Right lobe of liver (tissue), 6 donors: Measurements from ENCODE around the gene PGAM1. TPM values are rescaled to one million over a fixed set of nuclear protein-coding genes. Genes with fewer than 3 reads are reported as not detected.

Experiments used
- ATAC-seq, 4 donors: fragments of 200-7000 bp; cut with Tn5 transposase; one replicate each; pipeline ENCODE4 v1.9.1; 2020; ENCODE audit warnings: mild to moderate bottlenecking in 4 of 4, moderate library complexity in 4 of 4
- DNase-seq, 3 donors: peaks; one replicate each; pipeline ENCODE4 v3.0.0-alpha.2; 2020
- H3K27ac ChIP-seq, 3 donors: fragments of 200-600 bp; one replicate each; pipeline ENCODE4 v1.8.0; 2022
- H3K27me3 ChIP-seq, 2 donors: fragments of 200-600 bp; one replicate each; pipeline ENCODE4 v1.8.0; 2022
- H3K36me3 ChIP-seq, 4 donors: fragments of 200-600 bp; sonication (generic) in 1 of 4; one replicate each; pipeline versions ENCODE4 v1.5.1 to v1.8.0; 2017 to 2022; ENCODE audit warnings: control low read depth in 1 of 4
- H3K4me1 ChIP-seq, 4 donors: fragments of 200-600 bp; sonication (generic) in 1 of 4; one replicate each; pipeline versions ENCODE4 v1.5.1 to v1.8.0; 2017 to 2022; ENCODE audit warnings: control low read depth in 1 of 4
- H3K4me3 ChIP-seq, 3 donors: fragments of 200-600 bp; one replicate each; pipeline ENCODE4 v1.8.0; 2022
- H3K9me3 ChIP-seq, 4 donors: fragments of 200-600 bp; sonication (generic) in 1 of 4; one replicate each; pipeline versions ENCODE4 v1.5.1 to v1.8.0; 2017 to 2022; ENCODE audit warnings: control low read depth in 1 of 4
- CTCF ChIP-seq, 4 donors: fragments of 200-600 bp in 3 of 4; fragments of 450-650 bp in 1 of 4; IDR thresholded peaks; one replicate each; pipeline versions ENCODE4 v1.5.1 to v1.8.0; 2016 to 2022; ENCODE audit warnings: antibody characterized with exemption in 4 of 4, mild to moderate bottlenecking in 2 of 4
- POLR2A ChIP-seq: fragments of 450-650 bp; IDR thresholded peaks from one replicate; pipeline ENCODE4 v1.6.1; 2017; ENCODE audit warnings: antibody characterized with exemption, mild to moderate bottlenecking
- WGBS: methylation state at CpG from one replicate; pipeline ENCODE4 v1.1.6; 2018; ENCODE audit warnings: low coverage, low lambda C conversion rate; ENCODE audit not compliant: insufficient coverage; ENCODE audit errors: missing lambda C conversion rate; 5-methylcytosine and 5-hydroxymethylcytosine counted together
- intact Hi-C, 2 donors: fragments of 100-400 bp; cut with DNase I; formaldehyde crosslinking; loops; one replicate each; pipeline versions ENCODE4 v1.11.2 to v1.14.1; 2022
- long read RNA-seq: library from polyadenylated mRNA; unstranded; transcript quantifications from one replicate; pipeline ENCODE4 v2.0.0, GENCODE V29; 2019
- total RNA-seq, 6 experiments: library from RNA; depleted of rRNA in 2 of 6; stranded (reverse); fragments of >200 nt in 2 of 6; fragmentation: NEBNext Ultra II Directional in 3 of 6; extraction: Animal tissue kit (Norgen Biotek cat#: 25700) in 3 of 6; gene quantifications; one replicate each; pipeline versions ENCODE4 v1.1.0 to v1.2.4, GENCODE V29; 2016 to 2023
- donor health status: DM: no; HTN: yes; CAD: no.
- donor health status: DM: no; HTN: no; CAD: no.
- donor health status: DM: no; HTN: no; CAD: no.
- donor health status: DM: no; HTN: yes; CAD: no.
- donor health status: DM: no; HTN: yes; CAD: no.

Gene PGAM1
- total RNA-seq, result 100 to 1,000 TPM; 100 to 228 (median 162) TPM
- long read RNA-seq, transcript PGAM1-201 (4 exons, 1,830 nt), result major isoform, 87 of 97 reads
- long read RNA-seq, partial matches to known transcripts, result 10 of 97 reads
- long read RNA-seq, other reads (novel, unspliced or antisense), result 0 of 97 reads

DNA sequence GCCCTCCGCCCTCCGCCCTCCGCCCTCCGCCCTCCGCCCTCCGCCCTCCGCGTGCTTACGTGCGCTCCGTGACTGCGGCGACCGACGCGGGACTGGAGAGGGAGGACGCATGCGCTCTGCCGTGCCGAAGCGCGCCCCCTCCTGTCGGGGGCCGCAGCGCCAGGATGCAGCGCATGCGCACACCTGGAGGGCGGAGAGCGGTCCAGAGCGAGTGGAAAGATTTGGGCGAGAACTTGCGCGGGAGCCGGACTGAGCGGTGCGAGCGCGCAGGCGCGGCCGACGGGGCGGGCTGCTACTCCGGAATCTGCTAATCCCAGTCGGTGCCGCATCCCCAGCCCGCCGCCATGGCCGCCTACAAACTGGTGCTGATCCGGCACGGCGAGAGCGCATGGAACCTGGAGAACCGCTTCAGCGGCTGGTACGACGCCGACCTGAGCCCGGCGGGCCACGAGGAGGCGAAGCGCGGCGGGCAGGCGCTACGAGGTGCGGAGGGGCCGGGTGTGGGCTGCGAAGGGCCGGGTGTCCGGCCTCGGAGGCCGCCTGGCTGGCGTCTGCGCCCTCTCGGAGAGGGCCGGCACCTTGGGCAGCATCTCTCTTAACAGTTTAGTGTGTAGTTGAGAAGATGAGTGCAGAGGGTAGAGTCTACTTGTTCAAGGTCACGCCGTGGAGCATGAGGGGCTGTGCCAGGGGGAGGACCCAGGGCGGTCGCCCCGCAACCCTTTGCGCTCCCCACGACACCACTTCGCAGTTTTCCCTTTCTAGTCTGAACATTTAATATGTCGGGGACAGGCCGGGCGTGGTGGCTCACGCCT is at the start of gene PGAM1:
PGAM1 (plus strand) TSS at position 228 of the 812 bp plus-strand sequence; CDS start at position 345, 117 bp downstream.
- TF ChIP-seq CTCF (IDR thresholded peaks at IDR 0.05) (peak; percentile 47 to 67 (median 53)), POLR2A (peak; percentile 92)
- Histone ChIP-seq H3K9me3 (no peaks in the 10 kb centered on the region), H3K4me1 (peaks cover 0 to 32% (median 11%) of the 10 kb centered on the region in 4 donors), H3K27me3 (no peaks in the 10 kb centered on the region), H3K4me3 (peak within 1 kb of the TSS; percentile 90 to 97 (median 94)), H3K27ac (peak within 1 kb of the TSS; percentile 76 to 96 (median 91)), H3K36me3 (peaks cover 0 to 18% (median 4%) of the 10 kb centered on the region in 4 donors)
- 0% methylated on average over 21 of the region's 90 CpGs for WGBS
- peak; percentile 86 to 98 (median 93) for ATAC-seq
- DNase-seq, result peak; percentile 96 to 97 (median 97)
- intact Hi-C loops, result no loop called here

- peak in 3 of 4 donors; percentile 33 to 53 (median 53) for ATAC-seq
- TF ChIP-seq POLR2A (no peak), CTCF (IDR thresholded peaks at IDR 0.05) (no peak)
Observed at GRCh38 chr10:97376413-97376812, 49.6 kb upstream of the PGAM1 start.

DNA sequence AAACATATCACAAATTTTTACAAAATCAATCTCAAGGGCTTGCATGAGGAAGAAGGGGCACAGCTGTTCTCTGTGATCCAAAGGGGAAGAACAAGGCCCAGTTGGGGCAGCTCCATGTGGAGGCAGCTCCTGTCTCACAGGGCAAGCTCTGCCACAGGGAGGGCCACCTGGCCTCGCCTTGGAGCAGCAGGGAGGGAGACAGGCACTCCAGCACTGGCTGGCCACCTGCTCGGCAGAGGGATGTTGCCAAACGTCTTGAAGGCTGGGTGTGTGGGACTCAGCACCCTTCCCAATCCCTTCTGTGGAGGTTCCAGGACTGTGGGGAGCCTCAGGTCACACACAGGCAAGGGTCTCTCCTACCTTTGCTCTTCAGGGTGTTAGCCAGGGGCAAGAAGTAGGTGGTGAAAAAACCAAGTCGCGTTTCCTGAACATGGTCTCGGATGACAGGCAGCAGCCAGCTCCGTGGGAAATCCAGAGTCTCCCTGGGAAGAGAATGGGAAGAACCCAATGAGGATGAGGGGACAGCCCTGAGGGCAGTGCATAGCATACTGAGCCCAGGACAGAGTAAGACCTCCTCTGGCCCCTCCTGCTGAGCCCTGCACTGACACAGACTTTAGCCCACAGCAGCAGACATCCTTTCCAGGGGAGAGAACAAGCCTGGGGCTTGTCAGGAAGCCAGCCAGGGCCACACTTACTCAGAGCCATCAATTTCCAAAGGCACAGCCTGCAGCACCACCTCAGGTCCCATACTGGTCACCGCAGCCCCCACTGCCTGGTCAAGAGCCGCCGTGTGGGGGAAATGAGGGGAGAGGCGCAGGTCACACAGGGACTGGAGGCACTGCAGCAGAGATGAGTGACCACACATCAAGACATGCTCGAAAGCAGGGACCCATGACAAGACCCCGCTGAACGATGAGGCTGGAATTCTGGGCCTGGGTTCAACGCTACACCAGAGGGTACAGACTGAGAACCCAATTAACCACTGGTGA is 46.8 kb upstream of the PGAM1 start:
- no peaks in the 10 kb centered on the region for H3K9me3 ChIP-seq
- ATAC-seq, result no peak
- no peak for TF ChIP-seq POLR2A
- TF ChIP-seq CTCF (IDR thresholded peaks at IDR 0.05), result no peak
- H3K36me3 ChIP-seq, result peaks cover 0 to 11% (median 3%) of the 10 kb centered on the region in 4 donors
- intact Hi-C loops, result no loop called here
- WGBS, result 87% methylated on average over 9 of the region's 15 CpGs
- H3K27me3 ChIP-seq, result no peaks in the 10 kb centered on the region
- no peaks in the 10 kb centered on the region for H3K4me1 ChIP-seq
- H3K4me3 ChIP-seq, result no peak overlapping the region
- DNase-seq, result no peak
- H3K27ac ChIP-seq, result no peak overlapping the region

More at GRCh38 chr10:97376413-97376812, 49.6 kb upstream of the PGAM1 start:
- H3K9me3 ChIP-seq, result no peaks in the 10 kb centered on the region
- WGBS, result 64% methylated on average over 5 of the region's 6 CpGs
- no peaks in the 10 kb centered on the region for H3K27me3 ChIP-seq
- no peak overlapping the region for H3K4me3 ChIP-seq
- intact Hi-C loops, result no loop called here
- H3K27ac ChIP-seq, result no peak overlapping the region
- no peaks in the 10 kb centered on the region for H3K4me1 ChIP-seq
- DNase-seq, result no peak
- H3K36me3 ChIP-seq, result peaks cover 0 to 11% (median 5%) of the 10 kb centered on the region in 4 donors

- intact Hi-C loops, result no loop called here
- no peak overlapping the region for H3K27ac ChIP-seq
- no peak overlapping the region for H3K4me3 ChIP-seq
- ATAC-seq (peak in 1 of 4 donors; percentile 24), DNase-seq (no peak)
- TF ChIP-seq CTCF (IDR thresholded peaks at IDR 0.05) (no peak), POLR2A (no peak)
- WGBS, result 80% methylated on average over 1 of the region's 8 CpGs
- no peaks in the 10 kb centered on the region for H3K4me1 ChIP-seq
- no peaks in the 10 kb centered on the region for H3K27me3 ChIP-seq
- H3K9me3 ChIP-seq, result no peaks in the 10 kb centered on the region
- H3K36me3 ChIP-seq, result peaks cover 0 to 11% (median 3%) of the 10 kb centered on the region in 4 donors
Observed at GRCh38 chr10:97380516-97380915, 45.5 kb upstream of the PGAM1 start.
